ENCODE measurements around the gene FAM229B. TPM values are rescaled to one million over a fixed set of nuclear protein-coding genes. Genes with fewer than 3 reads are reported as not detected.
"Not testable (repeated sequence)": the region's sequence is repeated elsewhere in the genome, so short reads cannot be mapped to it uniquely, and the experiment has no call there.

FAM229B gene
- total and polyA plus RNA-seq, 7 donors: 5.8 to 17.7 (median 10.0) TPM

GRCh38 chr6:112086744-112087135, 651 bp upstream of the FAM229B start:
- DNase-seq (no peak), ATAC-seq (peak in 1 of 4 donors; percentile 44)
- 0% methylated on average over 8 of the region's 8 CpGs for WGBS, 3 donors
- Histone ChIP-seq H3K4me3 (peak overlapping the region; percentile 89), H3K4me1 (peaks cover 10% of the 10 kb centered on the region), H3K27ac (peak overlapping the region; percentile 85), H3K27me3 (ENCODE audit: insufficient read depth in 3 of 3, low read length in 2 of 3) (no peaks in the 10 kb centered on the region), H3K36me3 (ENCODE audit: insufficient read depth in 1 of 2, low read depth in 1 of 2) (peaks cover 0 to 30% of the 10 kb centered on the region in 2 donors), H3K9me3 (no peaks in the 10 kb centered on the region)
- TF ChIP-seq CTCF (IDR thresholded peaks at IDR 0.05): no peak
- intact Hi-C loops (cut with DNase I): no loop called here

- H3K9me3 ChIP-seq: no peaks in the 10 kb centered on the region
- H3K4me3 ChIP-seq: peak overlapping the region; percentile 89
- no peaks in the 10 kb centered on the region for H3K27me3 ChIP-seq (ENCODE audit: insufficient read depth in 3 of 3, low read length in 2 of 3)
- no peak for TF ChIP-seq CTCF (IDR thresholded peaks at IDR 0.05)
- H3K27ac ChIP-seq: peak overlapping the region; percentile 85
- intact Hi-C loops (cut with DNase I): no loop called here
- H3K4me1 ChIP-seq: peaks cover 10% of the 10 kb centered on the region
- peaks cover 0 to 23% of the 10 kb centered on the region in 2 donors for H3K36me3 ChIP-seq (ENCODE audit: insufficient read depth in 1 of 2, low read depth in 1 of 2)
- WGBS, 3 donors: 15 to 17% (median 16%) methylated on average over 7 of the region's 7 CpGs
- peak in 1 of 4 donors; percentile 3 for ATAC-seq
- DNase-seq: no peak
Observed at GRCh38 chr6:112087916-112088315, 525 bp downstream of the FAM229B start.

GRCh38 chr6:112096901-112097300, 9.5 kb downstream of the FAM229B start:
- no peaks in the 10 kb centered on the region for H3K27me3 ChIP-seq (ENCODE audit: insufficient read depth in 3 of 3, low read length in 2 of 3)
- H3K27ac ChIP-seq: no peak overlapping the region
- intact Hi-C loops (cut with DNase I): no loop called here
- no peaks in the 10 kb centered on the region for H3K9me3 ChIP-seq
- no peak for TF ChIP-seq CTCF (IDR thresholded peaks at IDR 0.05)
- peaks cover 6 to 22% of the 10 kb centered on the region in 2 donors for H3K36me3 ChIP-seq (ENCODE audit: insufficient read depth in 1 of 2, low read depth in 1 of 2)
- H3K4me3 ChIP-seq: no peak overlapping the region
- DNase-seq (no peak), ATAC-seq (no peak)
- H3K4me1 ChIP-seq: no peaks in the 10 kb centered on the region
- 90 to 93% (median 92%) methylated on average over 2 of the region's 2 CpGs for WGBS, 3 donors

GRCh38 chr6:112100561-112100960, 13.2 kb downstream of the FAM229B start:
- Histone ChIP-seq H3K4me3 (no peak overlapping the region), H3K4me1 (no peaks in the 10 kb centered on the region), H3K36me3 (ENCODE audit: insufficient read depth in 1 of 2, low read depth in 1 of 2) (peaks cover 6 to 22% of the 10 kb centered on the region in 2 donors), H3K27me3 (ENCODE audit: insufficient read depth in 3 of 3, low read length in 2 of 3) (no peaks in the 10 kb centered on the region), H3K27ac (peak overlapping the region; percentile 10), H3K9me3 (no peaks in the 10 kb centered on the region)
- TF ChIP-seq CTCF (IDR thresholded peaks at IDR 0.05): no peak
- 68 to 70% (median 69%) methylated on average over 4 of the region's 4 CpGs for WGBS, 3 donors
- DNase-seq (no peak), ATAC-seq (no peak)
- intact Hi-C loops (cut with DNase I): no loop called here

- ATAC-seq; DNase-seq; intact Hi-C loops (cut with DNase I); H3K36me3 ChIP-seq (ENCODE audit: insufficient read depth in 1 of 2, low read depth in 1 of 2); H3K27me3 ChIP-seq (ENCODE audit: insufficient read depth in 3 of 3, low read length in 2 of 3); H3K4me1 ChIP-seq; H3K4me3 ChIP-seq; H3K9me3 ChIP-seq; H3K27ac ChIP-seq: not testable (repeated sequence)
- WGBS, 3 donors: 86 to 96% (median 93%) methylated on average over 2 of the region's 2 CpGs
Observed at GRCh38 chr6:112106026-112106425, 18.6 kb downstream of the FAM229B start.

Data from psoas muscle (tissue), 8 donors.